ENCODE data around the gene ACOX3.

Gene ACOX3

GRCh38 chr4:8332038-8332857 is 108.3 kb downstream of the ACOX3 start:
- H3K4me3 Mint-ChIP-seq, result no peak overlapping the region
- no peak overlapping the region for H3K27ac Mint-ChIP-seq (ENCODE audit: low read depth)
- no peaks in the 10 kb centered on the region for H3K4me1 Mint-ChIP-seq
- no peak for DNase-seq (ENCODE audit: low spot score in 2 of 2)
- no peaks in the 10 kb centered on the region for H3K27me3 Mint-ChIP-seq
- ATAC-seq (replicated peaks; ENCODE audit: extremely low read depth, poor library complexity, severe bottlenecking), result no peak
- H3K9me3 Mint-ChIP-seq, result peaks cover 5% of the 10 kb centered on the region
- no peaks in the 10 kb centered on the region for H3K36me3 Mint-ChIP-seq (ENCODE audit: insufficient read depth)

GRCh38 chr4:8331575-8331955 is 109.0 kb downstream of the ACOX3 start:
- no peaks in the 10 kb centered on the region for H3K4me1 Mint-ChIP-seq
- peaks cover 2% of the 10 kb centered on the region for H3K36me3 Mint-ChIP-seq (ENCODE audit: insufficient read depth)
- H3K9me3 Mint-ChIP-seq, result peaks cover 1% of the 10 kb centered on the region
- ATAC-seq (replicated peaks; ENCODE audit: extremely low read depth, poor library complexity, severe bottlenecking) (no peak), DNase-seq (ENCODE audit: low spot score in 2 of 2) (no peak)
- H3K27me3 Mint-ChIP-seq, result no peaks in the 10 kb centered on the region
- H3K4me3 Mint-ChIP-seq, result no peak overlapping the region
- H3K27ac Mint-ChIP-seq (ENCODE audit: low read depth), result no peak overlapping the region

GRCh38 chr4:8330821-8331574 is 109.5 kb downstream of the ACOX3 start:
- no peaks in the 10 kb centered on the region for H3K4me1 Mint-ChIP-seq
- peaks cover 2% of the 10 kb centered on the region for H3K36me3 Mint-ChIP-seq (ENCODE audit: insufficient read depth)
- no peak for DNase-seq (ENCODE audit: low spot score in 2 of 2)
- no peaks in the 10 kb centered on the region for H3K27me3 Mint-ChIP-seq
- no peaks in the 10 kb centered on the region for H3K9me3 Mint-ChIP-seq
- H3K27ac Mint-ChIP-seq (ENCODE audit: low read depth), result no peak overlapping the region
- no peak for ATAC-seq (replicated peaks; ENCODE audit: extremely low read depth, poor library complexity, severe bottlenecking)
- no peak overlapping the region for H3K4me3 Mint-ChIP-seq

GRCh38 chr4:8329859-8330761 is 110.4 kb downstream of the ACOX3 start:
- Mint-ChIP-seq H3K36me3 (ENCODE audit: insufficient read depth) (peaks cover 2% of the 10 kb centered on the region), H3K4me1 (no peaks in the 10 kb centered on the region), H3K9me3 (no peaks in the 10 kb centered on the region), H3K27ac (ENCODE audit: low read depth) (no peak overlapping the region), H3K4me3 (no peak overlapping the region), H3K27me3 (no peaks in the 10 kb centered on the region)
- ATAC-seq (replicated peaks; ENCODE audit: extremely low read depth, poor library complexity, severe bottlenecking), result no peak
- no peak for DNase-seq (ENCODE audit: low spot score in 2 of 2)

GRCh38 chr4:8329560-8329858 is 111.0 kb downstream of the ACOX3 start:
- H3K9me3 Mint-ChIP-seq, result no peaks in the 10 kb centered on the region
- peaks cover 2% of the 10 kb centered on the region for H3K36me3 Mint-ChIP-seq (ENCODE audit: insufficient read depth)
- DNase-seq (ENCODE audit: low spot score in 2 of 2) (no peak), ATAC-seq (replicated peaks; ENCODE audit: extremely low read depth, poor library complexity, severe bottlenecking) (no peak)
- H3K27ac Mint-ChIP-seq (ENCODE audit: low read depth), result no peak overlapping the region
- H3K4me1 Mint-ChIP-seq, result no peaks in the 10 kb centered on the region
- H3K27me3 Mint-ChIP-seq, result no peaks in the 10 kb centered on the region
- no peak overlapping the region for H3K4me3 Mint-ChIP-seq

- Mint-ChIP-seq H3K27me3 (no peaks in the 10 kb centered on the region), H3K36me3 (ENCODE audit: insufficient read depth) (peaks cover 2% of the 10 kb centered on the region), H3K4me1 (no peaks in the 10 kb centered on the region), H3K9me3 (no peaks in the 10 kb centered on the region), H3K4me3 (no peak overlapping the region), H3K27ac (ENCODE audit: low read depth) (no peak overlapping the region)
- ATAC-seq (replicated peaks; ENCODE audit: extremely low read depth, poor library complexity, severe bottlenecking), result no peak
- no peak for DNase-seq (ENCODE audit: low spot score in 2 of 2)
Observed at GRCh38 chr4:8328866-8329559, 111.5 kb downstream of the ACOX3 start.

- Mint-ChIP-seq H3K9me3 (no peaks in the 10 kb centered on the region), H3K36me3 (ENCODE audit: insufficient read depth) (peaks cover 2% of the 10 kb centered on the region), H3K4me3 (no peak overlapping the region), H3K27me3 (no peaks in the 10 kb centered on the region), H3K27ac (ENCODE audit: low read depth) (no peak overlapping the region), H3K4me1 (no peaks in the 10 kb centered on the region)
- ATAC-seq (replicated peaks; ENCODE audit: extremely low read depth, poor library complexity, severe bottlenecking) (no peak), DNase-seq (ENCODE audit: low spot score in 2 of 2) (no peak)
Observed at GRCh38 chr4:8328456-8328855, 112.1 kb downstream of the ACOX3 start.

- Mint-ChIP-seq H3K9me3 (no peaks in the 10 kb centered on the region), H3K36me3 (ENCODE audit: insufficient read depth) (peaks cover 2% of the 10 kb centered on the region), H3K27ac (ENCODE audit: low read depth) (no peak overlapping the region), H3K4me1 (no peaks in the 10 kb centered on the region), H3K4me3 (no peak overlapping the region), H3K27me3 (no peaks in the 10 kb centered on the region)
- DNase-seq (ENCODE audit: low spot score in 2 of 2) (no peak), ATAC-seq (replicated peaks; ENCODE audit: extremely low read depth, poor library complexity, severe bottlenecking) (no peak)
Observed at GRCh38 chr4:8326206-8326605, 114.3 kb downstream of the ACOX3 start.

- DNase-seq (ENCODE audit: low spot score in 2 of 2) (no peak), ATAC-seq (replicated peaks; ENCODE audit: extremely low read depth, poor library complexity, severe bottlenecking) (no peak)
- H3K9me3 Mint-ChIP-seq, result no peaks in the 10 kb centered on the region
- H3K4me1 Mint-ChIP-seq, result no peaks in the 10 kb centered on the region
- H3K4me3 Mint-ChIP-seq, result no peak overlapping the region
- H3K36me3 Mint-ChIP-seq (ENCODE audit: insufficient read depth), result peaks cover 2% of the 10 kb centered on the region
- no peaks in the 10 kb centered on the region for H3K27me3 Mint-ChIP-seq
- H3K27ac Mint-ChIP-seq (ENCODE audit: low read depth), result no peak overlapping the region
Observed at GRCh38 chr4:8325291-8325973, 115.1 kb downstream of the ACOX3 start.

GRCh38 chr4:8324640-8325239 is 115.8 kb downstream of the ACOX3 start:
- ATAC-seq (replicated peaks; ENCODE audit: extremely low read depth, poor library complexity, severe bottlenecking) (no peak), DNase-seq (ENCODE audit: low spot score in 2 of 2) (no peak)
- Mint-ChIP-seq H3K27me3 (no peaks in the 10 kb centered on the region), H3K9me3 (no peaks in the 10 kb centered on the region), H3K36me3 (ENCODE audit: insufficient read depth) (peaks cover 2% of the 10 kb centered on the region), H3K27ac (ENCODE audit: low read depth) (no peak overlapping the region), H3K4me1 (no peaks in the 10 kb centered on the region), H3K4me3 (no peak overlapping the region)

GRCh38 chr4:8323947-8324555 is 116.5 kb downstream of the ACOX3 start:
- DNase-seq (ENCODE audit: low spot score in 2 of 2) (no peak), ATAC-seq (replicated peaks; ENCODE audit: extremely low read depth, poor library complexity, severe bottlenecking) (no peak)
- no peaks in the 10 kb centered on the region for H3K9me3 Mint-ChIP-seq
- no peaks in the 10 kb centered on the region for H3K27me3 Mint-ChIP-seq
- no peaks in the 10 kb centered on the region for H3K4me1 Mint-ChIP-seq
- no peak overlapping the region for H3K4me3 Mint-ChIP-seq
- peaks cover 2% of the 10 kb centered on the region for H3K36me3 Mint-ChIP-seq (ENCODE audit: insufficient read depth)
- no peak overlapping the region for H3K27ac Mint-ChIP-seq (ENCODE audit: low read depth)
